ENCODE data around the gene OR1Q1. TPM values are rescaled to one million over a fixed set of nuclear protein-coding genes. Genes with fewer than 3 reads are reported as not detected.

The OR1Q1 gene, protein sequence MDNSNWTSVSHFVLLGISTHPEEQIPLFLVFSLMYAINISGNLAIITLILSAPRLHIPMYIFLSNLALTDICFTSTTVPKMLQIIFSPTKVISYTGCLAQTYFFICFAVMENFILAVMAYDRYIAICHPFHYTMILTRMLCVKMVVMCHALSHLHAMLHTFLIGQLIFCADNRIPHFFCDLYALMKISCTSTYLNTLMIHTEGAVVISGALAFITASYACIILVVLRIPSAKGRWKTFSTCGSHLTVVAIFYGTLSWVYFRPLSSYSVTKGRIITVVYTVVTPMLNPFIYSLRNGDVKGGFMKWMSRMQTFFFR
- not detected in 2 replicates for total RNA-seq

DNA sequence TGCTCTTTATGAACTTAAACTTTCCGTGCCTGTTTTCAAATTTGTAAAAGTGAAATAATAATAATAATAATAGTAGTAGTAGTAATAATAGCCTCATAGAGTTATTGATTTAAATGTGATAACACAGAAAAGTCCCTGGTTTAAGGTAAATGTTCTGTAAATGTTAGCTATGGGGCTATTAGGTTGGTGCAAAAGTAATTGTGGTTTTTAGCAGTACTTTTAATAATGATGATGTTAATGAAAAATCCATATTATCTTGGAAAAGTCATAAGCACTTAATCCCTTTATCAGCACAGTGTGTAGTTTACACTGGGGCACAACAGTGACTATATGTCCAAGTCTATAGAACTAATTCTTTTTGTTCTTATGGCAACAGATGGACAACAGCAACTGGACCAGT lies at the start of gene OR1Q1:
TSS of gene OR1Q1 (plus strand) at position 377 of the 400 bp plus-strand sequence. CDS start at position 377, 0 bp downstream.

DNA sequence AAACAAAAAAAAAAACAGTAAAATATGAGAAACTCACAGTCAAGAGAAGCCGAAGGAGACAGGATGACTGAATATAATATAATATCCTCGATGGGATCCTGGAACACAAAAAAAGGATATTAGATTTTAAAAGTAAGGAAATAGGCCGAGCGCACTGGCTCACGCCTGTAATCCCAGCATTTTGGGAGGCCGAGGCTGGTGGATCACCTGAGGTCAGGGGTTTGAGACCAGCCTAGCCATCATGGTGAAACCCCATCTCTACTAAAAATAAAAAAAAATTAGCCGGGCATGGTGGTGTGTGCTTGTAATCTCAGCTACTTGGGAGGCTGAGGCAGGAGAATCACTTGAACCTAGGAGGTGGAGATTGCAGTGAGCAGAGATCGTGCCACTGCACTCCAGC lies 31.3 kb upstream of the OR1Q1 start, which contains the start of gene OR1L8:
TSS of gene OR1L8 (minus strand) at position 101 of the 400 bp plus-strand sequence. CDS start 14,907 bp downstream, outside the sequence.

DNA sequence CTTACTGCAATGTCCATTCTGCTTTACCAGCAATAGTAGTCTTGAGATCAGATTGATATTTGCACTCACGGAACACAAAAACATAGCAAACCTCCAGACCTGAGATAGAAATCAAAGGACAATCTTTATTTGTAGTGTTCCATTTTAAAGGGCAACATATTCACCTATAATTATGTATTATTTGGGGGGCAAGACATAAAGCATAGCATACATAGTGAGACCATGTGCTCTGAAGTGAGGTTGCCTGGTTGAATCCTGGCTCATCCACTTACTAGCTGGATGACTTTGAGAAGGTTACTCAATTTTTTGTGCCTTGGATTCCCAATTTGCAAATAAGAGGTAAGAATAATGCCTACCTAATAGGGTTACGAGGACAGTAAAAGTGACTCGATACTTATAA lies 43.0 kb downstream of the OR1Q1 start, which contains the start of gene OR1B1:
TSS of gene OR1B1 (minus strand) at position 101 of the 400 bp plus-strand sequence.

DNA sequence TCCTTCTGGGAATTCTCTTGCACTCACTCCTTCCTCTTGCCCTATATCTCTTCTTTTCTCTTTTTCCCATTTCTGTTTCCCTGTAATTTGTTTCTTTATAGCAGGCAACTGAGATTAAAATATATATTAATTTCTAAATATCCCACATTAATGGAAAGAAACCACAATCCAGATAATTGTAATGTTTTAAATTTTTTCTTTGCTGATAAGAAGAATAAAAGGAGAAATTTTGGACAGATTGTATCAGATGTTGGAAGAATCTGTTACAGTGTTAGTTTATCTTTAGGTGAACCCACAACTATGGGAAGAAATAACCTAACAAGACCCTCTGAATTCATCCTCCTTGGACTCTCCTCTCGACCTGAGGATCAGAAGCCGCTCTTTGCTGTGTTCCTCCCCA lies 46.9 kb downstream of the OR1Q1 start, which contains the start of gene OR1L1:
TSS of gene OR1L1 (plus strand) at position 301 of the 400 bp plus-strand sequence. CDS start at position 301, 0 bp downstream.

Other genes with a start within 250 kb of the OR1Q1 start
- gene PTGS1, start 243.7 kb upstream of the OR1Q1 start, total RNA-seq: 52.2 and 54.6 TPM in 2 replicates
- not detected in 2 replicates for gene OR1J1, start 136.8 kb upstream of the OR1Q1 start, total RNA-seq
- 0.14 TPM in 1 of 2 replicates, not detected in the other for gene OR1J2, start 103.9 kb upstream of the OR1Q1 start, total RNA-seq
- not detected in 2 replicates for gene OR1J4, start 95.6 kb upstream of the OR1Q1 start, total RNA-seq
- not detected in 2 replicates for gene OR1N1, start 87.4 kb upstream of the OR1Q1 start, total RNA-seq
- gene OR1N2, start 61.6 kb upstream of the OR1Q1 start, total RNA-seq: not detected in 2 replicates
- not detected in 2 replicates for gene OR1L8, start 31.4 kb upstream of the OR1Q1 start, total RNA-seq
- gene OR1B1, start 42.9 kb downstream of the OR1Q1 start, total RNA-seq: 0.18 TPM in 1 of 2 replicates, not detected in the other
- gene OR1L1, start 47.0 kb downstream of the OR1Q1 start, total RNA-seq: not detected in 2 replicates
- gene OR1L3, start 60.4 kb downstream of the OR1Q1 start, total RNA-seq: not detected in 2 replicates
- gene OR1L4, start 109.3 kb downstream of the OR1Q1 start, total RNA-seq: not detected in 2 replicates
- not detected in 2 replicates for gene OR1L6, start 127.6 kb downstream of the OR1Q1 start, total RNA-seq
- gene OR5C1, start 174.2 kb downstream of the OR1Q1 start, total RNA-seq: not detected in 2 replicates
- not detected in 2 replicates for gene OR1K1, start 185.4 kb downstream of the OR1Q1 start, total RNA-seq
- 36.4 and 39.9 TPM in 2 replicates for gene PDCL, start 213.8 kb downstream of the OR1Q1 start, total RNA-seq

All from smooth muscle cell of bladder (primary cell).